NCI-H1417 treated with DMSO at 0.1 percent for 48 hours (cell line): ENCODE measurements around the gene ZFR.
"Not testable (repeated sequence)": the region's sequence is repeated elsewhere in the genome, so short reads cannot be mapped to it uniquely, and the experiment has no call there.

Source experiments
- DNase-seq: peaks from one replicate; lab custom pipeline; 2025; lab: John Stamatoyannopoulos, UW

ZFR gene

DNA sequence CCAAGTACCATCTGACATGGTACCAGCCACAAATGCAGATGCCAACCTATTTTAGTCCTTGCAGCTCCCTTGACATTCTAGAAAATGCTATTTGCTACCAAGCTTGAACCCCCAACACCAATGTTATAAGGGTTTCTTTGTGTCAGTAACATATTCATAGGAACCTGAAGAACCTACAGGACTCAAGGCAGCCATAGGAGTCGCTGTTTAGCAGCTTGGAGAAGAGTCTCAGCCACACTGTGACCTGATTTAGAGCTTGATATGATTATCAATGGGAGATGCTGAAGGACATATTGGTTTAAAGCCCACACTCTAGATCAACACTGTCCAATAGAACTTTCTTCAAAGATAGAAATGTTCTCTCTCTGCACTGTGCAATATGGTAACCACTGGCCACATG, 6.4 kb upstream of the ZFR start:
- no peak for DNase-seq

DNA sequence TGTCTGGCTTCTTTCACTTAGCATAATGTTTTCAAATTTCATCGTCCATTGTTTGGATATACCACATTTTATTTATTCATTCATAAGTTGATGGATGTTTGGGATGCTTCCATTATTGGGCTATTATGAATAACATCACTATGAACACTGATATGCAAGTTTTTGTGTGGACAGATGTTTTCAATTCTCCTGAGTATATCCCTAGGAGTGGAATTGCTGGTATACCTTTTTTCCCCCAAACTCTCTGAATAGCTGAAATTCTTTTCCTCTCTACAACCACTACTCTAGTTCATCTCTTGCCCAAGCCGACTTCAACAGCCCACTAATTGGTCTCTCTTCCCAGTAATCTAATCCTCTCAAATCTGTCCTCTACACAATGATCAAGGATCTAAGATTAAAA, 4.7 kb upstream of the ZFR start:
- DNase-seq: no peak

- no peak for DNase-seq
These were observed 2.1 kb upstream of the ZFR start for GRCh38 chr5:32446630-32447029.

DNA sequence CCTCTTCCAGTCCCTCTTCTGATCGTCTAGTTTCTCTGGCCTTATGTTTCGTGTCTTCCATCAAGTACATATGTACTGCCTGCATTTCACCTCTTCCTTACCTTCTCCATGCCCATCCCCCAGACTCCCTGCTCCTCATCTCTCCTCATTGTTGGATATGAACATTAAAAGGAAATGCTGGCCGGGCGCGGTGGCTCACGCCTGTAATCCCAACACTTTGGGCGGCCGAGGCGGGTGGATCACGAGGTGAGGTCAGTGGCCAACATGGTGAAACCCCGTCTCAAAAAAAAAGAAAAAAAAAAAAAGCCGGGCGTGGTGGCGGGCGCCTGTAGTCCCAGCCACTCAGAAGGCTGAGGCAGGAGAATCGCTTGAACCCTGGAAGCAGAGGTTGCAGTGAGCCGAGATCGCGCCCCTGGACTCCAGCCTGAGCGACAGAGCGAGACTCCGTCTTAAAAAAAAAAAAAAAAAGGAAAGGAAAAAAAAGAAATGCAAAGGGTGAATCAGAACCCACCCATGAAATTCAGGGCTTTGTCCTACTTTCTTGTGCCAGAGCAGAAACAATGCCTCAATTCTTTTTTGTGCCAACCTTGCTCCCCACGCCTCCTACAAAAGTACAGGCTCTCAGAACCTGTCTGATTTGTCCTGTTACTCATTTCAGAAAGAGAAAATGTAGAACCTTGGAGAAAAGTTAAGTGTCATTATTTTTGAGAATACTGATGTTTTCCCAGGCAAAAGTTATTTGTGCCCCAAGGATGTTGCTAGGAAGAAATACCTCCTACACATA, 1.5 kb upstream of the ZFR start:
- DNase-seq: no peak

DNA sequence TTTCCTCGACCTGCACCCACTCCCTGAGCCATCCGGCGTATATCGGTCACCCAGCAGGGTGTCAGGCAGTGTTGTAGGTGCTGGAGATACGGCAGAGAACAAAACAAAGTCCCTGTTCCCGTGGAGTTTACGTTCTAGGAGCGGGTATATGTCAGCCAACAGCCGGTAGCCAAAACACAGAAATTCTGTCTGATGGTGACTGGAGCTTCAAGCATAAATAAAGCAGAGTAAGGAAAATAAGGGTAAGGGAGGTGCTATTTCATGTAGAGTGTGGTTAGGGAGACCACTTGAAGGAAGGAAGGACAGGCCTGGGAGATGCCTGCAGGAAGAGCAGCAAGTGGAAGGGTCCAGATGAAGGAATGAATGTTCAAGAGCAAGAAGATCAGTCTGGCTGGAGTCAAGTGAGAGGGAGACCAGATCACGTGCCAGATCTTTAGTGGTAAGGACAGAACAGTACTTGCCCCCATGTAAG, 783 bp upstream of the ZFR start:
- DNase-seq: no peak

DNA sequence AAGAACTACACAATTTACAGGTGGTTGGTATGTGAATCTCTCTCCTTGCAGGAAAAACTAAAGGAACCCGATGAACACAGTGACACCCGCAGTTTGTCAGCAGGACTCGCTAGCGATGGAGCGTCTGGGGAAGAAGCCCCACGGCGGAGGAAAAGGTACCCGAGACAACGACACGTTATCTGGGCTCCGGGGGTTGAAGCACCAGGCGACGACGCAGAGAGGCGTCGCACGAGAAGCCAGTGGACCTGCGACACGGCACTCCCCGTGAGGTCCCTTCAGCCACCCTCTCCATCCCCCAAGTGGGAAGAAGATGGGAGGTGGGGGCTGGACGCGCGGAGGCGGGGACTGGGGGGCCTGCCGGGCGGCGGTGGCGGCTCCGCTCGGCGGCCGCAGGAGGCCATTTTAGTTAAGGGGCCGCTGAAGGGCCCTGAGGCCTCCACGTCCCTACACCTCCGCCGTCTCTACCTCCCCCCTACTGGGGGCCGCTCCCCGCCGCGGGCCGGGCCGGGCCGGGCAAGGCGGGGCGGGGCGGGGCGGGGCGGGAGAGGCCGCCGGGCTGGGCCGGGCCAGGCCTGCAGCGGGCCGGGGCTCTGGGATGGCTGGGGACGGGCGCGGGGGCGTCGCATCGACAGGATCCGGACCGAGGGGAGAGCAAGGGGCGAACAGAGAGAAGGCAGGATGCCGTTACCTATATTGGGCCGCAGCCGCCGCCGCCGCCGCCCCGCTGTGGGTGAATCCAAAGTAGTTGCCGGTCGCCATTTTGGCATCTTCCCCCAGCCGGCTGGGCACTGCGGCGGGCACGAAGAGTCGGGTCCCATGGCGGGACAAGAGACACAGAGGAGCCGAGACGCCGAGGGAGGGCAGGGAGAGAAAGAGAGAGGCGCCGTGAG, 754 bp downstream of the ZFR start:
- DNase-seq: no peak

- DNase-seq: no peak
These were observed 1.4 kb downstream of the ZFR start for GRCh38 chr5:32443145-32443540.

GRCh38 chr5:32439086-32439642, 5.4 kb downstream of the ZFR start:
- no peak for DNase-seq

DNA sequence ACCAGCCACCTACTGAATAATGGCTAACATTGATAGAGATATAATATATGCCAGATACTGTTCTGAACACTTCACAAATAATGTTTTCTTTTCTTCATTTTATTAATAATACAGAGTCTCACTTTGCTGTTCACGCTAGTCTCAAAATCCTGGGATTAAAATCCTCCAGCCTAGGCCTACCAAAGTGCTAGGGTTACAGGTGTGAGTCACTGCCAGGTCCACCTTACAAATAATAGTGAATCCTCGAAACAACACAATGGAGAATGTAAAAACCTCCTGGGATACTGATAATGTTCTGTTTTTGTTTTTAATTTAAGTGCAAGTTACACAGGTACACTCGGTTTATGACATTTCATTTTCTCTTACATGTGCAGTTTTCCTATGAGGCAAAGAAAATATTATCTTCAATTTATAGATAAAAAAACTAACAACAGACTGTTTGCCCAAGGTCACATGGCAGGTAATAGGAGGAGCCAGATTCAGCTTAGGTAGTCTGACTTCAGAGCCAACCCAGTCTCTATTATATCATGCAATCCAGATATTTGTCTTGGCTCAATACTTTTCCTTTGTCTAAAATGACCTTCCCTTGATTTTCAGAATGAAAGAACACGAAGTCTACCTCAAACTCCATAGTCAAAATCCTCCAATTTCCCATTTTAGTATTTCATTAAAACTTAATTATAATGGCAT, 7.8 kb downstream of the ZFR start:
- DNase-seq: no peak

DNA sequence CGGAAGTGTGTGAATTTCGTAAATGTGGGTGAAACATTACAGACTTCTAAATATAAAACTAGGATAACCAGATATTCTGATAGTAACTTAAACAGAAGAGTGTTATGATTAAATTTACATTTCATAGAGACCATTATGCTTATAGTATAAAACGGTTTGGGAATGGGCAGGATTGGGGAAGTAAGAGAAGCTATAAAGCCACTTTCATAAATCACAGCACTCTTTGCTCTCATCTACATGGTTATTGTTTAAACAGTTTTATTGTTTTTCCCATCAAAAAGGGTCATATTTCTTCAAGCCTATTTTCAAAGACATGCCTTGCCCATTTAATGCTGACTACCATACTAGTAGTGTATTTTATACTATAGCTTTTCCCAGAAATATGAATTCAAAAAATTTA, 9.2 kb downstream of the ZFR start:
- no peak for DNase-seq

- DNase-seq: no peak
These were observed 10.3 kb downstream of the ZFR start for GRCh38 chr5:32434221-32434620.

GRCh38 chr5:32432633-32433032, 11.9 kb downstream of the ZFR start:
- no peak for DNase-seq

GRCh38 chr5:32430825-32431224, 13.7 kb downstream of the ZFR start:
- DNase-seq: not testable (repeated sequence)

GRCh38 chr5:32428426-32428825, 16.1 kb downstream of the ZFR start:
- no peak for DNase-seq

DNA sequence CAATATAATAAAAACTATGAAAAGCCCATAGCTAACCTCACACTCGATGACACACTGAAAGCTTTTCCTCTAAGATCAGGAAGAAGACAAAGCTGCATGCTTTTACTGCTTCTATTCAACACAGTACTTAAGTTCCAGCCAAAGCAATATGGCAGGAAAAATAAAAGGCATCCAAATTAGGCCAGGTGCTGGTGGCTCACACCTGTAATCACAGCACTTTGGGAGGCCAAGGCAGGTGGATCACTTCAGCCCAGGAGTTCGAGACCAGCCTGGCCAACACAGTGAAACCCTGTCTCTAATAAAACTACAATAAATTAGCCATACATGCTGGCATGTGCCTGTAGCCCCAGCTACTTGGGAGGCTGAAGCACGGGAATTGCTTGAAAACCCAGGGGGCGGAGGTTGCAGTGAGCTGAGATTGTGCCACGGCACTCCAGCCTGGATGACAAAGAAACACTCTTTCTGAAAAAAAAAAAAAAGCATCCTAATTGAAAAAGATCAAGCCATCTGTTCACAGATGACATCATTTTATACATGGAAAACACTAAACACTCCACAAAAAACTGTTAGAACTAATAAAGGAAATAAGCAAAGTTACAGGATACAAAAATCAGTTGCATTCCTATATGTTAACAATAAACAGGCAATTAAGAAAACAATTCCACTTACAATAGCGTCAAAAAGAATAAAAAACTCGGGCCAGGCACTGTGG, 17.9 kb downstream of the ZFR start:
- DNase-seq: no peak

DNA sequence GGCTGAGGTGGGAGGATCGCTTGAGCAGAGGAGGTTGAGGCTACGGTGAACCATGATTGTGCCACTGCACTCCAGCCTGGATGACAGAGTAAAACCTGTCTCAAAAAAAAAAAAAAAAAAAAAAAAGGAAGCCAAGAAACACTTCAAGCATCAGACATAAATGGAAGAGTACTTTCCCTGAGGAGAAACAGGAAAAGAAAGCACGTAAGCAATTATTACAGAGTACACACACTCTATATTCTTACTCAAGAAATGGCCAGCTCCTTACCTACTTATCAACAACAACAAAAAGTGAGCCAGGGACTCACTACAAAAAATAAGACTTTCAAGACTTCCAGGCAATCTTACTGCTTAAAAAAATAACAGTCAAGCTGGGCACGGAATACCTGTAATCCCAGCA, 21.8 kb downstream of the ZFR start:
- DNase-seq: no peak

- DNase-seq: no peak
These were observed 23.5 kb downstream of the ZFR start for GRCh38 chr5:32421075-32421474.

DNA sequence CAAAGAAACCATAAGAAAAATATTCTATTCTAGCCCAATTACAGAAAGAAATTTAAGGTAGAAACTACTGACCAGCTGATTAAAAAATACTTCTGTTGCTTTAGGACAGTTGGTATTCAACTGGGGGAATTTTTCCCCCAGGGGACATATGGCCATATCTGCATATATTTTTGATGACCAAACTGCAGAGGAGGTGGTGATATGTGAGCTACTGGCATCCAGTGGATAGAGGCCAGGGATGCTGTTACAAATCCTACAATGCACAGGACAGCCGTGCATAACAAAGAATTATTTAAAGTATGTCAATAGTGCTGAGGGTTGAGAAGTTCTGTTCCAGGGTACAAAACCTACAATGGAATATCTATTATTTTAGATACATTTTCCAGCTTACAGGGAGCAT, 24.0 kb downstream of the ZFR start:
- DNase-seq: no peak

DNA sequence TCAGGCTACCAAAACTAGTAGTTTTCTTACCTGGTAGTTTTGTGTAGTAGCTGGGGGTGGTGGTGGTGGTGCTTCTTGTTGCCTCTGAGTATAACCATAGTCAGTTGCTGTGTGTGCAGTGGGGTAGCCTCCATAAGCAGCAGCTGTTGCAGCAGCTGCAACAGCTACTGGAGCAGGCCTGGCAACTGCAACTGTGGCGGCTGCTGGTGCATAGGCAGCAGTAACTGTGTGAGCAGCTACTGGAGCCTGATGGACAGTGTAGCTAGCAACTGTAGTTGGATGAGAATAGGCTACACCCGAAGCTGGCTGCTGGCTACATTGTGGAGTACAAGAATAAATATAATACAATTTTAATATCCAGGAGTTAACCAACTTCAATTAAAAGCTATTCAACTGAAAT, 24.7 kb downstream of the ZFR start:
- no peak for DNase-seq

DNA sequence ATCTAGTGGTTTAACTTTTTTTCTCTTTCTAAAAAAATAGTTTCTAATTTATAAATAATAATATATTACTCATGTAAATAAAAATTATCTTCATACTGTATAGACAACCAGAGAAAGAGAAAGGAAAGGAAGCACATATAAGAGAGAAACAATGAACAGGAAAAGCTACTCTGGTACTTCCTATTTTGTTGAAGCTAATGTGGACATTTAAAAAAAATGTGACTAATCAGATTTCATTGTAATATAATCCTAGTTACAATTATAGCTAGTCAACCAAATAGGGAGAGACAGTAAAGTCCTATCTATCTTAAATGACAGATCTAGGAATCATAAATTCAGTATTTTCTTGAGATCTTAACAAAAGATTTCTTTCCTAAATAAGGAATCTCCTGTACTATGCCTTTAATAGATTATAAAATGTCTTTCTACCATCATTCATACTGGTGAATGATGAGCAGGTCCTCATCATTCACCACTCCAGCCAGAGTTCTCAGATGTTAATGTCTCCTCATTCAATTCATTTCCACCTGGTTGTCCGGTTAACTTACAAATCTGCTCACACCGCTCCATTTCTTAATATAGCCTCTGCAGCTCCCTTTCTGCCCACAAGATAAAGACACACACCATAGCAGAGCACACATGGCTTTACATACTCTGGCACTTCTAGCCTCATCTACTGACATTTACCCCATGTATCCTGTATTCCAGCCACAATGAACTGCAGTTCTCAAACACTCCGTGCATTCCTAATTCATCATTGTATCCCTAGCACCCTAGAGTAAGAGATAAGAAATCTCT, 30.9 kb downstream of the ZFR start:
- DNase-seq: no peak

- DNase-seq: no peak
These were observed 33.9 kb downstream of the ZFR start for GRCh38 chr5:32410630-32411029.
